HCT116 (cell line): ENCODE results near the gene STPG3.

ENCODE experiments used
- SRF ChIP-seq: IDR thresholded peaks from 2 replicates; pipeline ENCODE4 v1.6.1; 2012; ENCODE audit warnings: low read depth
- TF ChIP-seq, protein P1 (sequence below), 3 experiments: fragments of 200-600 bp in 1 of 3; sonication (generic) in 1 of 3; IDR thresholded peaks in 2 of 3; conservative IDR thresholded peaks in 1 of 3; 2 replicates each; pipeline ENCODE4 v1.5.1; 2012 to 2017; ENCODE audit warnings: low read depth in 2 of 3, low read length in 2 of 3, antibody characterized with exemption in 1 of 3, borderline replicate concordance in 1 of 3, control low read depth in 1 of 3, mild to moderate bottlenecking in 1 of 3, mixed read lengths in 1 of 3, mixed run types in 1 of 3, moderate library complexity in 1 of 3; ENCODE audit not compliant: insufficient read depth in 1 of 3

- TF ChIP-seq, protein P1, sequence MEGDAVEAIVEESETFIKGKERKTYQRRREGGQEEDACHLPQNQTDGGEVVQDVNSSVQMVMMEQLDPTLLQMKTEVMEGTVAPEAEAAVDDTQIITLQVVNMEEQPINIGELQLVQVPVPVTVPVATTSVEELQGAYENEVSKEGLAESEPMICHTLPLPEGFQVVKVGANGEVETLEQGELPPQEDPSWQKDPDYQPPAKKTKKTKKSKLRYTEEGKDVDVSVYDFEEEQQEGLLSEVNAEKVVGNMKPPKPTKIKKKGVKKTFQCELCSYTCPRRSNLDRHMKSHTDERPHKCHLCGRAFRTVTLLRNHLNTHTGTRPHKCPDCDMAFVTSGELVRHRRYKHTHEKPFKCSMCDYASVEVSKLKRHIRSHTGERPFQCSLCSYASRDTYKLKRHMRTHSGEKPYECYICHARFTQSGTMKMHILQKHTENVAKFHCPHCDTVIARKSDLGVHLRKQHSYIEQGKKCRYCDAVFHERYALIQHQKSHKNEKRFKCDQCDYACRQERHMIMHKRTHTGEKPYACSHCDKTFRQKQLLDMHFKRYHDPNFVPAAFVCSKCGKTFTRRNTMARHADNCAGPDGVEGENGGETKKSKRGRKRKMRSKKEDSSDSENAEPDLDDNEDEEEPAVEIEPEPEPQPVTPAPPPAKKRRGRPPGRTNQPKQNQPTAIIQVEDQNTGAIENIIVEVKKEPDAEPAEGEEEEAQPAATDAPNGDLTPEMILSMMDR (IDR thresholded peaks at IDR 0.05 in 2 of 3, conservative IDR thresholded peaks at IDR 0.05 in 1 of 3; ENCODE audit: borderline replicate concordance in 1 of 3, insufficient read depth in 1 of 3, low read depth in 2 of 3, low read length in 2 of 3): no peak
- no peak for TF ChIP-seq SRF
These were observed 46.4 kb upstream of the STPG3 start for GRCh38 chr9:137204731-137205125.
